ELR (cell line): ENCODE data around the gene TMEM108.

Experiments
- DNase-seq: peaks from one replicate; pipeline ENCODE4 v3.0.0-alpha.2; 2015; ENCODE audit warnings: low read depth

Gene TMEM108

DNA sequence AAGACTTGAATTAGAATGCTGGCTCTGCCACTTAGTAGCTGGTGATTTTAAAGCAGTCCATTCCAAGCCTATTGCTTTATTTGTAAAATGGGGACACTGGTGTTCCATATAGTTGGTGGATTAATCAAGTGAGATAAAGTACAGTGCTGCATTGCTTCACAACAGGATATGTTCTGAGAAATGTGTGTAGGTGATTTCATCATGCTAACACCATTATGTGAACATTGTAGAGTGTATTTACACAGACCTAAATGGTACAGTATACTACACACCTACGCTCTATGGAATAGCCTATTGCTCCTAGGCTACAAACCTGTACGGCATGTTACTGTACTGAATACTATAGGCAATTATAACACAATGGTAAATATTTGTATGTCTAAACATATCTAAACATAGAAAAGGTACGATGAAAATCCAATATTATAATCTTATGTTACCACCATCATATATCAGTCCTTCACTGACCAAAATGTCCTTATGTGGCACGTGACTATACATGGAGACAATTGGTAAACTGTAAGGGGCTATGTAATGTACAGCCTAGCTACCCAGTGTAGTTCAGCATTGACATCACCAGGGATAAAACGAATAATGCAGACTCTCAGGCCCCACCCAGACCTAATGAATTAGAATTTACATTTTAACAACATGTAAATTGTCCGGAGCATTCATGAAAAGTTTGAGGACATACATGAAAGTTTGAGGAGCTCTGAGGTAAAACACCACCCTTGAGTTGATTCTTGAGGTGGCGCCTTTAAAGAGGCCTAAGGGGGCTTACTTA is 240.3 kb downstream of the TMEM108 start:
- no peak for DNase-seq

DNA sequence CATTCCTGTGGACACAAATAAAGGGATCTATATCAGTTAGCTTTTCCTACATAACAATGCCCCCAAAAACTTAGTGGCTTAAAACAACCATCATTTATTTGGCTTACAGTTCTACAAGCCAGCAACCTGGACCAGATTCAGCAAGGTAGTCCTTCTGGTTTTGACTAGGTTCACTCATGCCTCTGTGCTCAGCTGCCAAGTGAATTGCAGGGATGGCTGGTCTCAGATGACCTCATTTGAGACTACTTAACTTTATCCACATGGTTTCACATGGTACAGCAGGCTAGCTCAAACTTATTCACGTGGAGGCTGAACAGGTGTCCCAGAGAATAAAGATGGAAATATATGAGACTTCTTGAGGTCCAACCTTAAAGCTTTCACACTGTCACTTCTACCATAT is 242.4 kb downstream of the TMEM108 start:
- DNase-seq: no peak

DNA sequence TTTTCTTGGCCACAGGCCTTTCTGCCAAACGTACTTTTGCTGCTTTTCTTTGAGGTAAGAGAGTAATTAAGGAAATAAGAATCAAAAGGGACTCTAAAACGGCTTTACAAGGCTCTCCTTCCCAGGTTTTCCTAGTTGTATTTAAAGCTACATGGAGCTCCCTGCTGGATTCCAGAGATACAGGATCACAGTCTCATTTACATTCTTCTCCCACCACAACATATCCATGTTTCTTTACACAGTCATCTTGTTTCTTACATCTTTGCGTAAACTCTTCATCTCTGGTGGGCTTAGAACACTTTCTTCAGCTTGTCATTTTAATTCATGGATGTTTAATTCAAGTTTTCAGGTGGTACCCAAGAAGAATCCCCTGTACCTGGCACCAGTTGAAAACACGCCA is 244.0 kb downstream of the TMEM108 start:
- DNase-seq: peak; percentile 25

DNA sequence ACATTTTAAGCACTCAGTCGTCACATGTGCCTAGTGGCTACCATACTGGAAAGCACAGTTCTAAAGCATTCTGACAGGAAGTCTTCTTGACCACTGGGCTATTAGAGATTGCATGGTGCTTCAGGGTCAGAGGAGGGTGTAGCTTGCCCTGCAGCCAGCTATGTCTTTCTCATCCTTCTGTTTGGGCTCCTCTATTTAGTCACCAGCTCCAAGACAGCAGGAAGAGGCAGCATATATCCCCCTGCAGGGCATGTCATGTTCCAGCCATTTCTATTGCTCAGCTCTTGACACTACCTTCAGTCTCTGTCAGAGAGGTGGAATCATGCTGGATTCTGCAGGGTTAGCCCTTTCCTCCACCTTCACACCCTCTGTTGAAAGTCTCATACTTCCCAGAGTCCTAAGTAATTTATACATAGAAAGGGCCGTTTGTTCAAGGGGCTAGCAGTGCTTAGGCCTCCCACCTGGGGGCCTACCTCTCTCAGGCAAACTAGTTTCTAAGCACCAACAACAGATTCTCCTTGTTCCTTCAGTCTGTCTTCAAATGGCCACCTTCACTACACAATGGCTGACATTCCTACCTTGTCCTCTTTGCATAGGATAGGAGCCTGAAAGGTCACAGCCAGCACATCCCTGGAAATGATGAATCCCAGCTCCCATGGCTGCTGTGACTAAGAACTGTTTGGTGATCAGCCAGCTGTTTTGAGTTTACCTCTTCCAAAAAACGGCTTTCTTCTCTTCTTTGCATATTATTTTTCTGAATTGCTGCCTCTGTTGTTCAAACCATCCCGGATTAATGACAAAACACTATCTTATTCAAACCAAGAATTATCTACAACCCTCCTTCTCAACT is 246.0 kb downstream of the TMEM108 start:
- DNase-seq: peak; percentile 53

DNA sequence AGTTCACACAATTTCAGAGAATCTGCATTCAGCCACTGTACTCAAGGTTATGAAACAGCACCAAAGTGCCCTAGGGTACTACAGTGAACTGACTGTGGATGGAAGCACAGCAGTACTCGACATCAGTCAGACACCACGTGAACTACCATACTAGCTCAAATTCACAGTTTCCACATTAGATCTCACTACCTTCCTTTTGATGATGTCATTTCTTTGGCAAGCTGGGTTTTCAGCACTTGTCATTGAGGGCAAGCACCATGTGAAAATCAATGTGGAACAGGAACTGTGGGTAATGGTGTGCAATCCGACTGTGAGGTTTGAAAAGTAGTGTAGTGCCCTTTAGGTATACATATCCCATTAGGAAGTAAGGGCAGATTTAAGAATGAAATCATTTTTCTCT is 251.1 kb downstream of the TMEM108 start:
- no peak for DNase-seq

- no peak for DNase-seq
These were observed 254.1 kb downstream of the TMEM108 start for GRCh38 chr3:133292296-133292695.

GRCh38 chr3:133293397-133294110 is 255.4 kb downstream of the TMEM108 start:
- DNase-seq: no peak

DNA sequence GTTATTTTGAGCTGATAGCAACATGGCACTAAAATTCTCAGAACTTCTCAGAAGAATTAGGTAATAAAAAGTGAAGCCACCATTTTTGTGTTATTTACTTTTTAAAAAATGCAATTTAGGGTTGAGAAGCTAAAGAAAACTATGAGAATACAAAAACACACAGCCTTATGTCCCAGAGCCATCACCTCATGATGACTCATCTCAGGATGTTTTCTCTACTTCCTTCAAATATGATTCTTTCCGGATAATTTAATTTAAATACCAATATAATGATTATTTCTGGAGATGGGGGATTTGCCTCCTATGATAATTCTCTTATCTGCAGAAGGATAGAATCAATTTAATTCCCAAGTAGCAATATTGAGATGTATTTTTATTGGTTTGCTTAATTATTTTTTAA is 256.1 kb downstream of the TMEM108 start:
- peak; percentile 65 for DNase-seq

GRCh38 chr3:133295199-133295901 is 257.2 kb downstream of the TMEM108 start:
- peak; percentile 77 for DNase-seq

- peak; percentile 33 for DNase-seq
These were observed 258.0 kb downstream of the TMEM108 start for GRCh38 chr3:133295944-133296917.

GRCh38 chr3:133296981-133297380 is 258.8 kb downstream of the TMEM108 start:
- no peak for DNase-seq

DNA sequence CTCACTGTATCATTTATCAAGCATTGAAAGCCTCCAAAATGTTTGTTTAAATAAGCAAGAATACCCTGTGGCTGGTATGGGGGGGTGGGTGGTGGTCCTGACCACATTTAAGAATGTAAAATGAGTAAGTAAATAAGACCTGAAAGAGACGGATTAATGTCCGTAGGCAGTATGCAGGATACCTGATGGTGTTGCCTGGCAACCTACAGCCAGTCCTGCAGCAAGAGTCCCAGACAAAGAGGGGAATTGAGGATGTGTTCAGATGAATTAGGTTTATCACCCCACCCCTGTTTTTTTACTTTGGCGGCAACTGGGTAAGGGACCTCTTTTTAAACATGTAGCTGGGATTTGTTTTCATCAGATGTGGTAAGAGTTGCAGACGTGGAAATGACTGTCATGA is 261.9 kb downstream of the TMEM108 start:
- no peak for DNase-seq

DNA sequence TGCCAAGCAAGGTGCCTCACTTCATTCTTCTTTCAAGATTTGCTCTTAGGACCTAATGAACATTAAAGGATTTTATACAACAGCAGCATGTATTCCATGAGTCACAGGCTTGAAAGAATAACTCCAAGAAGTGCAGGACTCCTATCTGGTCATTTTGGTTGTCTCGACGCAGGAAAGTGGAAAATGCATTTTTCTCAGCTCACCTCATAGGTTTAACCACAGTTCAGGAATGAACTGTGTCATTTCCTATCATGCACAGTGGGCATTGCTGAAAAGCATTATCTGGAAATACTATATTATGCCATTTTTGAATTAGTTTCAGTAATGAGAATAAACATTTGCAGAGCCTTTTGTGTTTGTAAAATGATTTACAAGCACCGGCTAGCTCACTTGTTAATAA is 263.0 kb downstream of the TMEM108 start:
- DNase-seq: peak; percentile 96

DNA sequence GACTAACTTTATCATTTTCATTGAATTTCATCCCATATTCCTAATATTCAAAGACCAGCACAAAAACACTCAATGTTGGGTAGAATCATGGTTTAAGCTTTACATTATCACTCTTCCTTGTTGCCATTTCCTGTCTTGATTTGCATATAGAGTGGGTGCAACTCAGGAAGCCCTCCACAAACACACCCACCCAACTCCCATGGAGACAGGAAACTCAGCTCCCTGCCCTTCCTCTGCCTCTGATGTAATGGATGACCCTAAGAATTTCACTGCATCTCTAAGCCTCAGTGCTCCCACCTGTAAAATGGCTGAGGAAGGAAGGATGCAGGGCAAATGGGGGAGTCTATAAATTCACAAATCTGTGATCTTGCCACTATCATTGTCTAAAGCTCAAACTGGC is 263.5 kb downstream of the TMEM108 start:
- DNase-seq: peak; percentile 75

DNA sequence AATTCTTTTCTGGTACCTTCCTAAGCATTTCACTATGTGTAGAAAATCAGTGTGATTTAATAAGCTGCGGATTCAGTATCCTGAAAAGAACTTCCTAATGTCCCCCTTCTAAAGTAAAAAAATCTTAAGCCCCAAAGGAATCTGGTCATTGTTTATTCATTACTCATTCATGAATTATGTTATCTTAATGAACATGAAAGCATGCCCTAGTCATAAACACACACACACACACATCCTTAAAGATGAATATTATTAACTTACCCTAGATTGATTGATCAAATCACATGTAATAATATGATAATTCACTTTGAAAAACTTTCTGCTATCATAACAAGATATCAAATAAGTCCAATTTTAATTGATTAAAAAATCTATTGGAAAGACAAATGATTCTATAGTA is 265.2 kb downstream of the TMEM108 start:
- peak; percentile 74 for DNase-seq

DNA sequence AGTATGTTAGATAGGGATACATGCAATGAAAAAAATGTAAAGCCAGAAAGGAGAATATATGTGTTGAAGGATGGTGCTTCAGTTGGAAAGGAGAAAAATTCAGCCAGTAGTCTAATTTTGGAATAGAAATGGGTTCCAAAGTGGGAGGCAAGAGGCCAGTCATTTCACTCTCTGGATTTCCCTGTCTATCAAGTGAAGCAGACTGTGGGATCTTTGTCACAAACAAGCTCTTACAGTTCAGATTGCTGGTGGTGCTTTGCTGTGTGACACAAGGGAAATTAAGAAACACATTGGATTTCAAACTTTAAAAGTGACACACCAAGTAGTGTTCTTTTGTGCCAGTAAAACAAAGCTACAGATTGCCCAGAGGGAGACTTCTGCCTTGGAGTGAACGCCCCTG is 279.7 kb downstream of the TMEM108 start:
- no peak for DNase-seq

DNA sequence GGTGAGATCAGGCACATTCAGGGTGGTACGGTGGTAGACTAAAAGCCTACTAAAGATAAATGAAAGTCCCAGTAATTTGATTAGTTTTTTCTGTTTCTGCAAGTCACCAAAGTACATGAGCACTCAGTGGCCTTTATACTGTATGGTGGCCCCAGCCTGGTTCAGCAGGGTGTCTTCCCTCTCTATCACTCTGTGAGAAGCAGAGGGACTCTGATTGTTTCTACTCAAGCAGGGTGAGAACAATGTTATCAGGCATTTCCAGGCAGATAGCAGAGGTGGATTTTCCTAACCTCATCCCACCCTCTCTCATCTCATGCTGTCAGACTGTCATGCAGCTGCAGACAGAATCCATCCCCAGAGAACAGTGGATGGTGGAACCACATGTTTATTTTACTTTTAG is 290.2 kb downstream of the TMEM108 start:
- no peak for DNase-seq

GRCh38 chr3:133329626-133330025 is 291.4 kb downstream of the TMEM108 start:
- no peak for DNase-seq

- peak; percentile 4 for DNase-seq
These were observed 291.9 kb downstream of the TMEM108 start for GRCh38 chr3:133330065-133330464.

GRCh38 chr3:133330522-133330921 is 292.3 kb downstream of the TMEM108 start:
- DNase-seq: no peak

GRCh38 chr3:133354721-133355120 is 316.5 kb downstream of the TMEM108 start:
- DNase-seq: no peak
